ENCODE measurements around the gene IFNK.
A peak's percentile ranks its signal among the peaks of the same experiment; 100 is the strongest.

IFNK gene

DNA sequence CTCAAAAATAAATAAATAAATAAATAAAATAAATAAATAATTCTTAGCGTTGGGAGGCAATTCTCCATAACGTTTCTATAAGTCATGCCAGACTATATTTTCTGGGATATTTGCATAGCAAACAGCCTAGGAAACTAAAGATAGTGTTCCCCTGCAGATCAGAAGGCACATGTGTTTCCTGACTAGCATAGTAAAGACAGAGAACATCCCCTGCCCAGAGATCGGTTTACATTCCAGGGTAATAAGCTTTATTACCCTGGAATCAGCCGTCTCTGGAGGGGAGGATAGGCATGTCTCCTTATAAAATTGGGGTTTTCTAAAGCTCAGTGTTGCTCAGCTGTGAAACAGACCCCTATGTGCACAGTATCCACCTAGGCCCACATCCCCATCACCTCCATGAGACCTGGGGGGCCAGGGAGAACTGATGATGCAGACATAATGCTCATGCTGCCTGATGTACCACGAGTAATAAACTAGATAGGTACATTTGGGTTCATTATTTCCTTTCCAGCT is 36.9 kb upstream of the IFNK start:
- H3K36me3 ChIP-seq (ENCODE audit: control insufficient read depth in 1 of 2, insufficient read depth in 2 of 2, low read depth in 1 of 2, low read length in 2 of 2): no peaks in the 10 kb centered on the region
- H4K91ac ChIP-seq (ENCODE audit: low read length): no peak overlapping the region
- peak; percentile 26 for DNase-seq
- no peak overlapping the region for H4K8ac ChIP-seq (ENCODE audit: low read length)
- H3K27me3 ChIP-seq (ENCODE audit: control insufficient read depth in 1 of 2, insufficient read depth in 1 of 2, low read length in 2 of 2): no peaks in the 10 kb centered on the region
- no peak overlapping the region for H2AK5ac ChIP-seq (ENCODE audit: low read length, severe bottlenecking)
- 29% methylated on average over 4 of the region's 5 CpGs for WGBS
- H2BK15ac ChIP-seq (ENCODE audit: low read depth, poor library complexity, severe bottlenecking): no peak overlapping the region
- H3K79me1 ChIP-seq (replicated peaks; ENCODE audit: low read length, poor library complexity, severe bottlenecking): no peaks in the 10 kb centered on the region
- no peak overlapping the region for H2BK12ac ChIP-seq (ENCODE audit: low read length in 2 of 2)
- no peak overlapping the region for H2BK120ac ChIP-seq (ENCODE audit: low read depth, low read length)
- H3K4me1 ChIP-seq (ENCODE audit: control insufficient read depth, insufficient read depth, low read depth, low read length): no peaks in the 10 kb centered on the region
- H3K4me2 ChIP-seq (ENCODE audit: low read length, poor library complexity, severe bottlenecking): no peak overlapping the region
- no peak overlapping the region for H3K4ac ChIP-seq (ENCODE audit: low read depth in 1 of 2, low read length in 2 of 2)
- H3K18ac ChIP-seq (ENCODE audit: low read depth in 1 of 2, low read length in 2 of 2): no peak overlapping the region
- H3K9ac ChIP-seq (ENCODE audit: low read length): no peak overlapping the region
- no peaks in the 10 kb centered on the region for H3K9me3 ChIP-seq (ENCODE audit: control insufficient read depth, low read length)
- H2BK5ac ChIP-seq (ENCODE audit: low read depth, low read length, poor library complexity, severe bottlenecking): no peak overlapping the region
- H2AFZ ChIP-seq (ENCODE audit: low read depth, low read length): no peak overlapping the region
- H3K27ac ChIP-seq (ENCODE audit: low read length, poor library complexity, severe bottlenecking): no peak overlapping the region
- H3K23ac ChIP-seq (ENCODE audit: low read length in 2 of 2): no peak overlapping the region
- no peak overlapping the region for H3K14ac ChIP-seq (ENCODE audit: low read length in 2 of 2)
- H3K4me3 ChIP-seq (ENCODE audit: insufficient read depth in 1 of 2, low read depth in 1 of 2, low read length in 2 of 2): no peak overlapping the region

DNA sequence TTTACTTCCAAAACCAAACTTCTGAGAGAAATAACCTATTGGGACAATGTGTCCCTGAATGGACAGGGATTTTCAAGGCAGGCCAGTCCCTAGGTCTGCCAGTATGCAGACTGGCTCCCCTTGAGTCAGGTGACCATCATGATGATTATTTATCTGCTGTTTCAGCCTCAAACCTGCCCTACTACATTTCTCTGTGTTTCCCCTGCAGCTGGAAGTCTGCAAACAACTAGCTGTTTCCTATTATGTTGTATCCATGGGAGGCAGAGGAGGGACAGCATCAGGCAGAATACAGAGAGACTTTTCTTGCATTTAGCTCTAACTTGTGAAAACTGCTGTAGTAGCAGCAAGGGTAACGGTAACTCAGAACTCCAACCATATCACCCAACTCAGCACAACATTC is 36.2 kb upstream of the IFNK start:
- Histone ChIP-seq H3K4me3 (ENCODE audit: insufficient read depth in 1 of 2, low read depth in 1 of 2, low read length in 2 of 2) (no peak overlapping the region), H3K27me3 (ENCODE audit: control insufficient read depth in 1 of 2, insufficient read depth in 1 of 2, low read length in 2 of 2) (no peaks in the 10 kb centered on the region), H4K8ac (ENCODE audit: low read length) (no peak overlapping the region), H4K91ac (ENCODE audit: low read length) (no peak overlapping the region), H3K14ac (ENCODE audit: low read length in 2 of 2) (no peak overlapping the region), H3K27ac (ENCODE audit: low read length, poor library complexity, severe bottlenecking) (no peak overlapping the region), H3K4me2 (ENCODE audit: low read length, poor library complexity, severe bottlenecking) (no peak overlapping the region), H3K9me3 (ENCODE audit: control insufficient read depth, low read length) (no peaks in the 10 kb centered on the region), H2BK12ac (ENCODE audit: low read length in 2 of 2) (no peak overlapping the region), H3K79me1 (replicated peaks; ENCODE audit: low read length, poor library complexity, severe bottlenecking) (no peaks in the 10 kb centered on the region), H3K18ac (ENCODE audit: low read depth in 1 of 2, low read length in 2 of 2) (no peak overlapping the region), H3K4me1 (ENCODE audit: control insufficient read depth, insufficient read depth, low read depth, low read length) (no peaks in the 10 kb centered on the region), H2BK120ac (ENCODE audit: low read depth, low read length) (no peak overlapping the region), H2BK5ac (ENCODE audit: low read depth, low read length, poor library complexity, severe bottlenecking) (no peak overlapping the region), H3K23ac (ENCODE audit: low read length in 2 of 2) (no peak overlapping the region), H3K4ac (ENCODE audit: low read depth in 1 of 2, low read length in 2 of 2) (no peak overlapping the region), H3K36me3 (ENCODE audit: control insufficient read depth in 1 of 2, insufficient read depth in 2 of 2, low read depth in 1 of 2, low read length in 2 of 2) (no peaks in the 10 kb centered on the region), H2AFZ (ENCODE audit: low read depth, low read length) (no peak overlapping the region), H3K9ac (ENCODE audit: low read length) (no peak overlapping the region), H2BK15ac (ENCODE audit: low read depth, poor library complexity, severe bottlenecking) (no peak overlapping the region), H2AK5ac (ENCODE audit: low read length, severe bottlenecking) (no peak overlapping the region)
- DNase-seq: no peak
- WGBS: 83% methylated on average over 1 of the region's 1 CpG

DNA sequence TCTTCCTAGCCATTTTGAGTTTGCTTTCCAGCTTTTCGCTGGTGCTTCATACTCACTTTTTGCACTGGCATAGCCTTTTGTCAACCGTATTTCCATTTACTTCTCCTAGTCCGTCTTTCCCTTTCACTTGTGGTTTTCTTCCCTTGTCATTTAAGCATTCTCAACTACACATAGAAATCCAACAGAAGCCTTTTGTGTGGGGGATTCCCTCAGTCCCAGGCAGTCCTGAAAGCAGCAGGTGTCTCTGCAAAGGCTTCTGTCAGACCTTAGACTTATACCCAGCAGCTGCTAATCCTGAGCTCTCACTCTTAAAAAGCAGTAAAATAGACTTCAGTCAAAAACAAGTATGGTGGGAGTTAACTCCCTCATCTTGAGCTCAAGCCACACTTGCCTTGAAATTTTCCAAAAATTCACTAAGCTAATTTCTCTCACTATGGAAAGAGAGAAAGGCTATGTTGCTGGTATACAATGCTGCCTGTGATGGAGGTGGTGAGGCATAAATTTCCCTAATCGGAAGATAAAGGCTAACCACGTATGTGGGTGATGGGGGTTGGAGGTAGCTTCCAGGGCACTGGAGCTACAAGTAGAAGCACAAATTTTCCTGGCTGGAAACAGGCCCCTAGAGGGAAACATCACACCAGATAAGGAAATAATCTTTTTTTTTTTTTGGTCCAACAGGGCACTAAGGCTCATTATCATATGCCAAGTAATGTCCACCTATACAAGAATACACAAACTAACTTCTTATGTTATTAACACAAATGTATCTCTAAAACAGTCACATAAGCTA is 34.8 kb upstream of the IFNK start:
- Histone ChIP-seq H3K4me1 (ENCODE audit: control insufficient read depth, insufficient read depth, low read depth, low read length) (no peaks in the 10 kb centered on the region), H2AK5ac (ENCODE audit: low read length, severe bottlenecking) (no peak overlapping the region), H3K79me1 (replicated peaks; ENCODE audit: low read length, poor library complexity, severe bottlenecking) (no peaks in the 10 kb centered on the region), H3K4me2 (ENCODE audit: low read length, poor library complexity, severe bottlenecking) (no peak overlapping the region), H3K36me3 (ENCODE audit: control insufficient read depth in 1 of 2, insufficient read depth in 2 of 2, low read depth in 1 of 2, low read length in 2 of 2) (no peaks in the 10 kb centered on the region), H2BK12ac (ENCODE audit: low read length in 2 of 2) (no peak overlapping the region), H3K23ac (ENCODE audit: low read length in 2 of 2) (no peak overlapping the region), H3K18ac (ENCODE audit: low read depth in 1 of 2, low read length in 2 of 2) (no peak overlapping the region), H3K9ac (ENCODE audit: low read length) (no peak overlapping the region), H3K27ac (ENCODE audit: low read length, poor library complexity, severe bottlenecking) (no peak overlapping the region), H3K9me3 (ENCODE audit: control insufficient read depth, low read length) (no peaks in the 10 kb centered on the region), H3K4ac (ENCODE audit: low read depth in 1 of 2, low read length in 2 of 2) (no peak overlapping the region), H3K27me3 (ENCODE audit: control insufficient read depth in 1 of 2, insufficient read depth in 1 of 2, low read length in 2 of 2) (no peaks in the 10 kb centered on the region), H4K8ac (ENCODE audit: low read length) (no peak overlapping the region), H3K4me3 (ENCODE audit: insufficient read depth in 1 of 2, low read depth in 1 of 2, low read length in 2 of 2) (no peak overlapping the region), H2BK120ac (ENCODE audit: low read depth, low read length) (no peak overlapping the region), H2AFZ (ENCODE audit: low read depth, low read length) (no peak overlapping the region), H2BK15ac (ENCODE audit: low read depth, poor library complexity, severe bottlenecking) (no peak overlapping the region), H2BK5ac (ENCODE audit: low read depth, low read length, poor library complexity, severe bottlenecking) (no peak overlapping the region), H3K14ac (ENCODE audit: low read length in 2 of 2) (no peak overlapping the region), H4K91ac (ENCODE audit: low read length) (no peak overlapping the region)
- no peak for DNase-seq
- WGBS: 88% methylated on average over 5 of the region's 5 CpGs

DNA sequence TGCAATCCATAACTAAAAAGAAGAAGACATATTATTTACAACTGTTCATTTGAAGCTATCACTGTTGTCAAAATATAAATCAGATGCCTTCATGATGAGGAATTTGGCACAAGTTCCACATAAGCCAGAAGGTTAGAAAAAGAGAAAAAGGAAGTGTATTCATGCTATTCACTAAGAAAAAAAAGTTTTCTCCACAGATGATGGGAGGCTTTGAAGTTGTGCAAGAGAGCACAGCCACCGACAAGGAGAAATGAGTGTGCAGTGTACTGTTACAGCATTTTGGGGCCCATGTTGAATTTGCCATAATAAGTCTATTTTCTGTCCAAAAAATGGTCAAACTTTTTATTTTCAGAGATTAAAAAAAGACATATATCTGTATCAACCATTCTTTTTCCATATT is 32.9 kb upstream of the IFNK start:
- Histone ChIP-seq H2AFZ (ENCODE audit: low read depth, low read length) (no peak overlapping the region), H3K9me3 (ENCODE audit: control insufficient read depth, low read length) (no peaks in the 10 kb centered on the region), H2BK5ac (ENCODE audit: low read depth, low read length, poor library complexity, severe bottlenecking) (no peak overlapping the region), H2BK12ac (ENCODE audit: low read length in 2 of 2) (no peak overlapping the region), H3K27ac (ENCODE audit: low read length, poor library complexity, severe bottlenecking) (no peak overlapping the region), H3K18ac (ENCODE audit: low read depth in 1 of 2, low read length in 2 of 2) (no peak overlapping the region), H4K91ac (ENCODE audit: low read length) (no peak overlapping the region), H3K23ac (ENCODE audit: low read length in 2 of 2) (no peak overlapping the region), H3K36me3 (ENCODE audit: control insufficient read depth in 1 of 2, insufficient read depth in 2 of 2, low read depth in 1 of 2, low read length in 2 of 2) (no peaks in the 10 kb centered on the region), H3K4me1 (ENCODE audit: control insufficient read depth, insufficient read depth, low read depth, low read length) (no peaks in the 10 kb centered on the region), H3K79me1 (replicated peaks; ENCODE audit: low read length, poor library complexity, severe bottlenecking) (no peaks in the 10 kb centered on the region), H2AK5ac (ENCODE audit: low read length, severe bottlenecking) (no peak overlapping the region), H3K4ac (ENCODE audit: low read depth in 1 of 2, low read length in 2 of 2) (no peak overlapping the region), H3K14ac (ENCODE audit: low read length in 2 of 2) (no peak overlapping the region), H3K4me2 (ENCODE audit: low read length, poor library complexity, severe bottlenecking) (no peak overlapping the region), H2BK120ac (ENCODE audit: low read depth, low read length) (no peak overlapping the region), H2BK15ac (ENCODE audit: low read depth, poor library complexity, severe bottlenecking) (no peak overlapping the region), H3K27me3 (ENCODE audit: control insufficient read depth in 1 of 2, insufficient read depth in 1 of 2, low read length in 2 of 2) (no peaks in the 10 kb centered on the region), H3K9ac (ENCODE audit: low read length) (no peak overlapping the region), H4K8ac (ENCODE audit: low read length) (no peak overlapping the region), H3K4me3 (ENCODE audit: insufficient read depth in 1 of 2, low read depth in 1 of 2, low read length in 2 of 2) (no peak overlapping the region)
- no peak for DNase-seq
- no CpG with 5 or more reads among the region's 1 CpG for WGBS
